MM.1S (cell line): ENCODE measurements around the gene DDAH2.

Source experiments
- CTCF ChIP-seq: fragments of 300-600 bp; sonication (generic); IDR thresholded peaks from 2 replicates; pipeline ENCODE4 v1.5.1; 2016; ENCODE audit warnings: antibody characterized with exemption, low read length, mixed read lengths
- EZH2 ChIP-seq: fragments of 300-600 bp; sonication (generic); optimal IDR thresholded peaks from 2 replicates; pipeline ENCODE3; 2017; ENCODE audit warnings: low read depth, mild to moderate bottlenecking, antibody characterized with exemption, low read length, mixed read lengths
- EZH2phosphoT487 ChIP-seq: fragments of 300-600 bp; sonication (generic); IDR thresholded peaks from 2 replicates; pipeline ENCODE4 v1.6.1; 2018; ENCODE audit warnings: antibody characterized with exemption, low read length

GRCh38 chr6:31697555-31697954 lies 31.5 kb downstream of the DDAH2 start:
- TF ChIP-seq CTCF (no peak), EZH2 (no peak), EZH2phosphoT487 (no peak)
